Activated CD8-positive, alpha-beta memory T cell treated with anti-CD3 and anti-CD28 coated beads for 48 hours (primary cell): Measurements from ENCODE around the gene PPP1R3E.

Source experiments
- DNase-seq, 3 experiments: peaks; one replicate each; pipeline ENCODE4 v3.0.0-alpha.2; 2020; ENCODE audit warnings: low read depth in 2 of 3, low spot score in 2 of 3

PPP1R3E gene

DNA sequence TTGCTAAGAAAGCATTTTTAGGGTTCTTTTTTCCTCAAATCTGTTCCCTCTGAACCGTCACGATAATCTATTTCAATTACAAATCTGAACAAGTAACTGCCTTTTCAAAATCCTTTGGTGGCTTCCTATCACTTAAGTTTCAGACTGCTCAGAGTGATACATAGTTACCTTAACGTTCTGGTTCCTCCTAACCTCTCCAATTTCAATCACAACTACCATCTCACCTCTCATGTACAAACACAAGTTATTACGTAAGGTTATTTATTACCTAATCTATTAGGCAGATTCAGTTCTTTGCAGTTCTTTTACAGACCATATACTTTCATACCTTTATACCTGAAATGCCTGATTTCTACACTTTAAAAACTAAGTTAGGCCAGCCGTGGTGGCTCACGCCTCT lies 52.8 kb downstream of the PPP1R3E start:
- no peak for DNase-seq

DNA sequence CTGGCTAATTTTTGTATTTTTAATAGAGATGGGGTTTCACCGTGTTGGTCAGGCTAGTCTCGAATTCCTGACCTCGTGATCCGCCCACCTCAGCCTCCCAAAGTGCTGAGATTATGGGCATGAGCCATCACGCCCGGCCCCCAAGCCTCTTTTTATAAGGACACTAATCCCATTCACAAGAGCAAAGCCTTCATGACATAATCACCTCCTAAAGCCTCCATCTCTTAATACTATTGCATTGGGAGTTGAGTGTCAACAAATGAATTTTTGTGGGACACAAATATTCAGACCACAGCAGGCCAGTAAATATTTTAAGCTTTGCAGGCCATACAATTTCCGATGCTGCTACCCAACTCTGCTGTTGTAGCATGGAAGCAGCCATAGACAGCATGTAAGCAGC lies 54.1 kb downstream of the PPP1R3E start:
- no peak for DNase-seq
